Measurements from ENCODE around the gene NRG3. TPM values are rescaled to one million over a fixed set of nuclear protein-coding genes. Genes with fewer than 3 reads are reported as not detected.
"Not testable (repeated sequence)": the region's sequence is repeated elsewhere in the genome, so short reads cannot be mapped to it uniquely, and the experiment has no call there.

Gene NRG3
- total and polyA plus RNA-seq, 5 experiments from 2014 or later = not detected

DNA sequence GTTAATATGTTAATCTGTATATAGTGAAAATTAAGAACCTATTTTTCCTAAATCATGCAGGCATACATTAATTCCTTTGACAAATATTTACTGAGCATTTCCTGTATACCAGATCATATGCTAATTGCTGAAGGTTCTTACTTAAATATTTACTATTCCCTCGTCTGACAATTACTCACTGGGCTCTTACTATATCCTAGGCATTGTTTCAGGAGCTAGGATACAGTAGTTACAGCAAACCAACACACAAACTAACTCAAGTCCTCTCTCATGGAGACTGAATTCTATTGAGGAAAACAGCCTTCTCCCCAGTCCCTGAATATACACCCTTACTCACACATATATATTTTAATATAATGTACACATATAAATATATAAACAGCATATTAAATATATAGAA is 786.0 kb downstream of the NRG3 start:
- Mint-ChIP-seq H3K4me3 (no peak overlapping the region), H3K9me3 (peaks cover 0 to 10% (median 4%) of the 10 kb centered on the region in 9 donors), H3K27me3 (peaks cover 0 to 1% (median 0%) of the 10 kb centered on the region in 5 donors), H3K4me1 (no peaks in the 10 kb centered on the region), H3K27ac (no peak overlapping the region), H3K36me3 (no peaks in the 10 kb centered on the region)
- DNase-seq (no peak), ATAC-seq (no peak)
- POLR2A ChIA-PET = no interaction called here

DNA sequence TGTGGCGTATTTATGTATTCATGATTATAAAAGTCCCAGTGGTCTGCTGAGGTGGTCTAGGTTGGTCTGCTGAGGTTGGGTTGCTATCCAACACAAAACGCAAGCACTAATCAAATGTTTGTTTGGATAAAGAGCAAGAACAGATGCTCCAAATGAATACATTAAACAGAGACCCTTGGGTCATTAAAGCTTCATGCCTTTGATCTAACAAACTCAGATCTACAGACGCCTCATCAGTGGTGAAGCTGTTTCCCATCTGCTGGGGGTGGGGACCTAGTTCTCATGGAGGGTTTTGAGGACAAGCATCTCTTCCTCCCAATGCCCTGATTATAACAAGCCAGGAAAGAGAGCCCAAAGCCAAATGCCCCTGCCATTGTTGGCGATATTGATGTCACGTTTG is 786.7 kb downstream of the NRG3 start:
- H3K27me3 Mint-ChIP-seq = peaks cover 0 to 1% (median 0%) of the 10 kb centered on the region in 5 donors
- no peak for ATAC-seq
- no peak overlapping the region for H3K4me3 Mint-ChIP-seq
- no peak for DNase-seq
- peaks cover 0 to 8% (median 4%) of the 10 kb centered on the region in 9 donors for H3K9me3 Mint-ChIP-seq
- H3K27ac Mint-ChIP-seq = no peak overlapping the region
- H3K36me3 Mint-ChIP-seq = no peaks in the 10 kb centered on the region
- no peaks in the 10 kb centered on the region for H3K4me1 Mint-ChIP-seq
- POLR2A ChIA-PET = no interaction called here

DNA sequence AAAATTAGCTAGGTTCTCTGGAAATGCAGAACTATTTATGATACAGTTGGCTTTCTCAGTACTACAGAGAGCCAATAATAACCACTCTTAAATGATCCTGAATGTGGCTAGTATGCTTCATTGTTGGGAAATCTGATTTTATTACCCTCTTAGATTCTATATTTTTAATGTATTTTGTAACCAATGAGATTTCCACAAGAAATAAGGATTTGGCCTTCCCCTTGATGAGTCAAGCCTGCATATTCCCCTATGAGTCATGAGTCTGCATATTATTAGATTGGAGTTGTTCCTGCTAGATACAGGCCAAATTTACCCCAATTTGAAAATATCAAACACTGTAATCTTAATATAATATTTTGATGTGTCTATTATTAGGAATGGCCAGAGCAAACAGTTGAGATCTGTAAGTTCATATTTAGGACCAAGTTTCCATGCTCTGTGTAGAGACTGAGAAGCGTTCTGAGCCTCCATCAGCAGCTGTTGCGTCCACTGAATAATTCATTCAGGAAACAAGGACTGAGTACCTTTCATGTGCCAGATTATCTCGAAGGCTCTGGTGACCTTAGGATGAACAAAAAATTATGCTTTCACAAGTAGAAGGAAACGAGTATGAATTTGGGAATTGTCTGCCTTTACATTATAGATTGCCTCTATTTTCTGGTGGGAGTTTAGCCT is 793.4 kb downstream of the NRG3 start:
- ATAC-seq = no peak
- Mint-ChIP-seq H3K4me1 (no peaks in the 10 kb centered on the region), H3K27me3 (peaks cover 0 to 3% (median 0%) of the 10 kb centered on the region in 5 donors), H3K36me3 (no peaks in the 10 kb centered on the region), H3K9me3 (peaks cover 0 to 21% (median 7%) of the 10 kb centered on the region in 9 donors), H3K27ac (no peak overlapping the region), H3K4me3 (no peak overlapping the region)
- no peak for DNase-seq
- POLR2A ChIA-PET = no interaction called here

DNA sequence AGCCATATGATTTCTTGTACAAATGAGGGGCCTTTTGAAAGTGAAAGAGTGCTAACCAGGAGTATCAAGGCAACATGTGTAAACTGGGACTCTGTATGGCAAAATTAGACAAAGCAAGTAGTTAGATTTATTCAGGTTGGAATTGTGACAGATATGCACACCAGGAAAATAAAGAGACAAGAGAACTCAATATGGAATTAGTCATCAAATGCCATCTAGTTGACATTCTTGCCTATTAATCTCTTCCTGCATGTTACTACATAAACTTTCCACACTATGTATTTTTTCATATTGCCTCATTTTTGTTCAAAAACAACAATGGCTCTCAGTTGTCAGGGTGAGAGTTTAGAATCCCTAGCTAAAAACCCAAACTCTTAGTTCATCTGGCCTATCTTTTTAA is 799.0 kb downstream of the NRG3 start:
- Mint-ChIP-seq H3K36me3 (no peaks in the 10 kb centered on the region), H3K27me3 (peaks cover 0 to 3% (median 0%) of the 10 kb centered on the region in 5 donors), H3K27ac (no peak overlapping the region), H3K9me3 (peaks cover 0 to 37% (median 9%) of the 10 kb centered on the region in 9 donors), H3K4me1 (no peaks in the 10 kb centered on the region), H3K4me3 (no peak overlapping the region)
- ATAC-seq (no peak), DNase-seq (no peak)
- POLR2A ChIA-PET = no interaction called here

DNA sequence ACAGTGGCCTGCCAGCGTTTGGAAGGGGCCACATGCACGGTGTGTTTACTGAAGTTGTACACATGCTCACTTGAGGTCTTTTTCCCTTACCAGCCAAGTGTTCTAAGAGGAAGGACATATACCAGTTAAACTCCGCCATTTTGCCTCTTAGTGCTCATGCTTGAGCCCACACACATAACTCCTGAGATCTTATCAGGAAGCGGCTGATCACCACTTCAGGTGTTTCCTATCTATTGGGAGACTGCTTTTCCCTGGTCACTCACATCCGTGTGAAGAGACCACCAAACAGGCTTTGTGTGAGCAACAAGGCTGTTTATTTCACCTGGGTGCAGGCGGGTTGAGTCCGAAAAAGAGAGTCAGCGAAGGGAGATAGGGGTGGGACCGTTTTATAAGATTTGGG is 802.9 kb downstream of the NRG3 start:
- ATAC-seq, DNase-seq, H3K4me1 Mint-ChIP-seq, H3K27ac Mint-ChIP-seq, H3K4me3 Mint-ChIP-seq, H3K36me3 Mint-ChIP-seq, H3K27me3 Mint-ChIP-seq, POLR2A ChIA-PET: not testable (repeated sequence)
- H3K9me3 Mint-ChIP-seq = peaks cover 0 to 15% (median 4%) of the 10 kb centered on the region in 9 donors

DNA sequence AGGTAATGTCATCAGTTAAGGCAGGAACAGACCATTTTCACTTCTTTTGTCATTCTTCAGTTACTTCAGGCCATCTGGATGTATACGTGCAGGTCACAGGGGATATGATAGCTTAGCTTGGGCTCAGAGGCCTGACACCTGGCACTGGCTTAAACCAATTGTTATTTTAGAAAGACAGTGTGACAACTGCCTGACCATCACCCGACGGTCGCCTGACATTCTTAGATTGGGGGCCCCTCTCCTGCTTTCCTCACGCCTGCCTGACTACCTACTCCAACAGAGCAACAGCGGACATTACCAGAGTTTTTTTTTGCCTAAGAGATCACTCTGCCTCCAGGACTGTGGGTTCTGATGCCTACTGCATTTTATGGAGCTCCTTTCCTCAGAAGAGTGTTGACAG is 803.5 kb downstream of the NRG3 start:
- DNase-seq, H3K36me3 Mint-ChIP-seq, H3K4me3 Mint-ChIP-seq, H3K4me1 Mint-ChIP-seq, H3K27me3 Mint-ChIP-seq, POLR2A ChIA-PET, H3K27ac Mint-ChIP-seq, ATAC-seq: not testable (repeated sequence)
- peaks cover 0 to 15% (median 7%) of the 10 kb centered on the region in 9 donors for H3K9me3 Mint-ChIP-seq

DNA sequence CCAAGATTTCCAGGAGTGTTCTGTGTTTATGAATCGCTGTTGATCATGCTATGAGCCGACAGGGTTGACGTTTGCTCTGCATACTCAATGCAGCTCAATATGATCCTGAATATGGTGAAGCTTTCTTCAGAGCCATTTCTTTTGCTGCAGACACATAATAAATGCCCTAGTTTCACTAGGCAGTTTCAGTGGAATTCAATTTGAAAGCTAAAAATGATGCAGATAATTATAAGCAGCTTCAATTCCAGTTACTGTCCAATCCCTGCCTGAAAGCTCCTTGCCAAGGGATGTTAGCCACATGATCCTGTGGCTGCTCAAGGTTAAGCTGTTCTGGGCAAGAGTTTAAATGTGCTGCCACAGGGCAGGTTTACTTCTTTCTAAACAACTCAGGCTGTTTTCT is 805.6 kb downstream of the NRG3 start:
- POLR2A ChIA-PET = no interaction called here
- no peaks in the 10 kb centered on the region for H3K36me3 Mint-ChIP-seq
- ATAC-seq = no peak

DNA sequence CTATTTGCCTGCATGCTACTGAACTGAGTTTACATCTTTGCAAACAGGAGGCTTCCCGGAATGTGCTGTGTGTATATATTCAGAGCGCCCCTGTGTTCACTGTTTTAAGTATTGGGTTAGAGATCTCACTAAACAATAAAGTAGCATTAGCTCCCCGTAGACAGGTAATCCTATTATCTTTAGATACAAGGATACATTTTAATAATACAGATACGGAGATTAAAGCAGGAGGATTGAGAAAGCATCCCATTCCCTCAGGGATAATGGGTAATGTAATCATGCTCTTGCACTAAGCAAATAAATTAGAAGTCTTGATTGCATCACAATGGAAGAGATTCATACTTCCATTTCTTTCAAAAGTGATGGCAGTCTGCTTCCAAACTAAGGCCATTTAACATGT is 809.0 kb downstream of the NRG3 start:
- POLR2A ChIA-PET = no interaction called here
- peaks cover 0 to 20% (median 2%) of the 10 kb centered on the region in 9 donors for H3K9me3 Mint-ChIP-seq

More for the DNA sequence above, 805.6 kb downstream of the NRG3 start:
- Mint-ChIP-seq H3K27me3 (no peaks in the 10 kb centered on the region), H3K9me3 (peaks cover 0 to 20% (median 3%) of the 10 kb centered on the region in 9 donors), H3K4me1 (no peaks in the 10 kb centered on the region), H3K4me3 (no peak overlapping the region), H3K27ac (no peak overlapping the region)
- DNase-seq = no peak

DNA sequence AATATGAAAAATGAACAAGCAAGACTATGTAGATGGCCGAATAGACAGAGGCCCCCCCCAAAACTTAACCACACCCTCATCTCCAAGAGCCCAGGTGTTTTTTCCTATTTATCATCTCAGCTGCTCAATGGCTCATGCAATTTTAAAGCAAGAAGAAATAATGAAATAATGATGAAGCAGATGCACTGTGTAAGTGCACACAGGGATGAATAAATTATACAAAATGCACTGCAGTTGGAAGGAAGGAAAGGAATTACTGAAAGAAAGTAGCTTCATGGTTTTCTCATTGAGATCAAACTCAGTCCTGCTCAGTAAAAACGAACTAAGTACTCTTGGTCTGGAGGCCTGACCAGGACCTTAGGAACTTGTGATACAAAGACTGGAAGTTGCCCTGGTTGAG is 810.1 kb downstream of the NRG3 start:
- Mint-ChIP-seq H3K4me1 (no peaks in the 10 kb centered on the region), H3K4me3 (no peak overlapping the region), H3K9me3 (peaks cover 0 to 20% (median 3%) of the 10 kb centered on the region in 9 donors), H3K27me3 (no peaks in the 10 kb centered on the region), H3K27ac (no peak overlapping the region), H3K36me3 (no peaks in the 10 kb centered on the region)
- no peak for ATAC-seq
- POLR2A ChIA-PET = no interaction called here
- DNase-seq = no peak

More for the DNA sequence above, 809.0 kb downstream of the NRG3 start:
- no peaks in the 10 kb centered on the region for H3K27me3 Mint-ChIP-seq
- no peak overlapping the region for H3K27ac Mint-ChIP-seq
- H3K4me3 Mint-ChIP-seq = no peak overlapping the region
- no peaks in the 10 kb centered on the region for H3K36me3 Mint-ChIP-seq
- ATAC-seq (no peak), DNase-seq (no peak)
- H3K4me1 Mint-ChIP-seq = no peaks in the 10 kb centered on the region

DNA sequence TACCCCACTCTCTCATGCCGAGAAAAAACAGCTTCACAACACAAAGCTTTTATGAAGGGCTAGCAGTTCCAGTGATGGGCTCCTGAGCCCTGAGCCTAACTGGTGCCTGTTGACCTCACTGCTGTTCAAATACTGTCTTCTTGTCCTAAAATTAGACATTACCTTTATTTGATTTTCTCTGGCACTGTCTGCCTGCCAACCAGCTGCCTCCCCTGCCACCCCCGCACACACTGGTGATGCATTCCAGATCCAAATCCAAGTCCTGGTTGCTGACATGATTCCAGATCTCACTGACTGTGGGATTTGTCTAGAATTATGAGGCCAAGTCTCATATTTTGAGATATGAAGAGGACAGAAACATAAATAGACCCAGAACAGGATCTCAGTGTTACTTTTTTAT is 816.2 kb downstream of the NRG3 start:
- no peaks in the 10 kb centered on the region for H3K36me3 Mint-ChIP-seq
- no peak for ATAC-seq
- POLR2A ChIA-PET = no interaction called here
- no peaks in the 10 kb centered on the region for H3K27me3 Mint-ChIP-seq
- DNase-seq = no peak
- no peaks in the 10 kb centered on the region for H3K4me1 Mint-ChIP-seq
- H3K4me3 Mint-ChIP-seq = no peak overlapping the region
- peaks cover 4 to 12% (median 9%) of the 10 kb centered on the region in 9 donors for H3K9me3 Mint-ChIP-seq
- H3K27ac Mint-ChIP-seq = no peak overlapping the region

DNA sequence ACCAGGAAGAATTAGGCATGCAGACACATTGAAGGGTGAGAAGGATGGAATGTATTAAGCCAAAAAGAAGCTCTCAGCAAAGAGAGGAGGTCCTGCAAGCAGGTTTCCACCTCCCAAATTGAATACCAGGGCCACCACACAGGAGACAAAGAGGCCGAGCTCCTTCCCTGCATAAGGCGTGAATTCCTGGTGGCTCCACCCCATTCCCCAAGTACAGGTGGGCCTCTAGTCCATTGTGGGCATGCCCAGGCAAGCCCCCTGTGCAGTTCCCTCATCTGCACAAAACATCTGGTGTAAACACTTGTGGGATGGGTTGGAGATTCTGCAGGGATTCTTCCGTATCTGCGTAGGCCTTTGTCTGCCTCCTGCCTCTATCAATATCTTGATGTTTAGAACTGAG is 817.5 kb downstream of the NRG3 start:
- Mint-ChIP-seq H3K4me1 (no peaks in the 10 kb centered on the region), H3K4me3 (no peak overlapping the region), H3K9me3 (peaks cover 4 to 13% (median 9%) of the 10 kb centered on the region in 9 donors), H3K27me3 (no peaks in the 10 kb centered on the region), H3K36me3 (no peaks in the 10 kb centered on the region), H3K27ac (no peak overlapping the region)
- no peak for ATAC-seq
- no peak for DNase-seq
- POLR2A ChIA-PET = no interaction called here

DNA sequence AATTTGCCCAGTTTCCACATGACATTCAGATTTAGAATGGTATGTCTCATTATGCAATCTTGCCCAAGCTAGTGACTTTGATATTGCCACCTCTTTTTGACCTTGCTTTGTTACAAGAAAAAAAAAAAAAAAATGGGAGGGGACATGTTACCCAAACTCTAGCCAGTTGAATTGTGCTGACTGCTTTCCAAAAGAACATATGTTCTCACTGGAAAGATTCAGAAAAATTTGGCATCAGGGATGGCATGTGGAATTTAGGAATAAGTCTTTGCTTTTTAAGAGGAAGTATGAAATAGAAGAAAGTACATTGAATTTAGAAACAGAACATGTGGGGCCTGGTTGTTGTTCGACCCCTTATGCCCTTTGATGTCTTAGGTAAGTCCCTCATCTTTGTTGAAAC is 846.8 kb downstream of the NRG3 start:
- Mint-ChIP-seq H3K4me3 (no peak overlapping the region), H3K36me3 (peaks cover 0 to 6% (median 0%) of the 10 kb centered on the region in 3 donors), H3K9me3 (peaks cover 0 to 15% (median 10%) of the 10 kb centered on the region in 9 donors), H3K4me1 (no peaks in the 10 kb centered on the region), H3K27me3 (no peaks in the 10 kb centered on the region), H3K27ac (no peak overlapping the region)
- ATAC-seq (no peak), DNase-seq (no peak)
- POLR2A ChIA-PET = no interaction called here

DNA sequence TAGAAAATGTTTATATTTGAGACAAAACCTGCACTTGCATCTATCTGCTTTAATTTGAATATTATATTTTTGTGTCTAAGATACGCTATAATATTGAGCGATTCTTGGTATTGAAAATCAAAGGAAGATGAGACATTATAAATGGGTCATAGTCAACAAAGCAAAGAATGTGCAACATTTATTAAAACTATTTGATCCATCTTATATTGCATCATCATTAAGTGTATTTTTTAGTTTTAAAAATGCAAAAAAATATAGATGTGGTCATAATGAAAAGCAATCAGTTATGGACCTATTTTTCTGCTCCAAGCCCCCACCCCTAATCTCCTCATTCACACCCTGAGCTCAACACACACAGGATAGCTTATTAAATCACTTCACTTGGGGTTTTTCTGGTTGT is 847.3 kb downstream of the NRG3 start:
- Mint-ChIP-seq H3K4me3 (no peak overlapping the region), H3K27ac (no peak overlapping the region), H3K9me3 (peaks cover 0 to 17% (median 12%) of the 10 kb centered on the region in 9 donors), H3K36me3 (peaks cover 0 to 7% (median 0%) of the 10 kb centered on the region in 3 donors), H3K27me3 (no peaks in the 10 kb centered on the region), H3K4me1 (no peaks in the 10 kb centered on the region)
- DNase-seq (no peak), ATAC-seq (no peak)
- POLR2A ChIA-PET = no interaction called here

DNA sequence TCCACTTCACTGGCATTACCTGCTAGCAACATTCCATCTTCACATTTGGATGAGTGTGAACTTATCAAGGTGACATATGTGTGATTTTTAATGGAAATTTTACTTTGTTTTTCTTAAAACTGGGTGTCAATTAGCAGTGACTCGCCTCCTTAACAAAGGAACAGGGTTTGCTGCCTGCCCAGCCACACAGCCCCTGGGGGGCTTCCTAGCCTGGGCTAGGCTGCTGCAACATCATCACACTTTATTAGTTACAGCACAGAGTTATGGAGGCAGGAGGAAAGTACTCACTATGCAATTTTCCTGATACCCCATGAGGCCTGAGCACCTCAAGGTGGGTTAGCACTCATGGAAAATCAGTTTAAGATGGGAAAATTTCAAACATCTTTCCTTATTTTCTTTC is 861.3 kb downstream of the NRG3 start:
- POLR2A ChIA-PET = no interaction called here
- H3K4me3 Mint-ChIP-seq = no peak overlapping the region
- H3K9me3 Mint-ChIP-seq = peaks cover 0 to 14% (median 3%) of the 10 kb centered on the region in 9 donors
- peaks cover 0 to 2% (median 0%) of the 10 kb centered on the region in 5 donors for H3K27me3 Mint-ChIP-seq
- no peaks in the 10 kb centered on the region for H3K4me1 Mint-ChIP-seq
- ATAC-seq (no peak), DNase-seq (no peak)
- H3K27ac Mint-ChIP-seq = no peak overlapping the region
- H3K36me3 Mint-ChIP-seq = no peaks in the 10 kb centered on the region

All from naive thymus-derived CD8-positive, alpha-beta T cell (primary cell).